H1 (cell line): Measurements from ENCODE around the gene CPM. TPM values are rescaled to one million over a fixed set of nuclear protein-coding genes. Genes with fewer than 3 reads are reported as not detected.
"Not testable (repeated sequence)": the region's sequence is repeated elsewhere in the genome, so short reads cannot be mapped to it uniquely, and the experiment has no call there.

Source experiments
- CTCF ChIA-PET: fragments of 300-600 bp; sonication (Branson Sonifier 250); formaldehyde crosslinking; loops from one replicate; lab custom pipeline; 2021; ENCODE audit not compliant: partially characterized antibody; lab: Charles Lee
- POLR2A ChIA-PET: fragments of 300-600 bp; sonication (Branson Sonifier 250); formaldehyde crosslinking; loops from one replicate; lab custom pipeline; 2021; ENCODE audit warnings: inconsistent platforms; ENCODE audit not compliant: partially characterized antibody; lab: Charles Lee
- DNase-seq, 2 experiments: peaks; one replicate each; pipeline versions ENCODE4 v3.0.0 to v3.0.0-alpha.2; 2010 to 2022; ENCODE audit warnings: low spot score in 2 of 2, low read depth in 1 of 2, mixed read lengths in 1 of 2
- FAIRE-seq: peaks from 2 replicates; lab custom pipeline; 2011; peaks lifted over from hg19 to GRCh38; lab: Jason Lieb, UNC
- H2AFZ ChIP-seq: 2 replicates; pipeline ENCODE4 v1.8.1; 2012; ENCODE audit warnings: low read length, inconsistent platforms
- H2AK5ac ChIP-seq: 2 replicates; pipeline ENCODE4 v1.6.1; 2013; ENCODE audit warnings: low read depth, low read length
- H2BK120ac ChIP-seq: replicated peaks from 2 replicates; pipeline ENCODE3; 2013; ENCODE audit warnings: low read depth, low read length, inconsistent platforms
- H2BK12ac ChIP-seq: 2 replicates; pipeline ENCODE4 v1.6.1; 2013; ENCODE audit warnings: low read depth, low read length
- H2BK15ac ChIP-seq: 2 replicates; pipeline ENCODE4 v1.6.1; 2013; ENCODE audit warnings: low read length
- H2BK20ac ChIP-seq: 2 replicates; pipeline ENCODE4 v1.6.1; 2013; ENCODE audit warnings: low read length
- H2BK5ac ChIP-seq: 2 replicates; pipeline ENCODE4 v1.6.1; 2013; ENCODE audit warnings: low read depth, low read length
- H3K14ac ChIP-seq: 2 replicates; pipeline ENCODE4 v1.6.1; 2013; ENCODE audit warnings: inconsistent platforms; ENCODE audit not compliant: insufficient read length
- H3K18ac ChIP-seq: 2 replicates; pipeline ENCODE4 v1.6.1; 2013; ENCODE audit warnings: low read length; ENCODE audit errors: extremely low read depth
- H3K23ac ChIP-seq: 2 replicates; pipeline ENCODE4 v1.6.1; 2013; ENCODE audit warnings: inconsistent platforms; ENCODE audit not compliant: insufficient read length
- H3K23me2 ChIP-seq: 2 replicates; pipeline ENCODE4 v1.6.1; 2013; ENCODE audit warnings: low read depth, low read length
- H3K27ac ChIP-seq: 2 replicates; pipeline ENCODE4 v1.6.1; 2011; ENCODE audit warnings: low read depth, low read length, inconsistent platforms
- H3K27me3 ChIP-seq, 4 experiments: replicated peaks in 1 of 4; 1 replicate in 1 of 4; 2 replicates in 3 of 4; pipeline versions ENCODE4 v1.6.1 to v1.8.1; 2011 to 2013; ENCODE audit warnings: low read length in 3 of 4, mild to moderate bottlenecking in 3 of 4, inconsistent platforms in 2 of 4, mixed read lengths in 2 of 4, moderate library complexity in 1 of 4; ENCODE audit not compliant: control insufficient read depth in 3 of 4, insufficient read depth in 3 of 4; ENCODE audit errors: extremely low read depth in 1 of 4
- H3K36me3 ChIP-seq, 4 experiments: 2 replicates each; pipeline versions ENCODE4 v1.6.1 to v1.8.1; 2011 to 2013; ENCODE audit warnings: mild to moderate bottlenecking in 4 of 4, low read length in 3 of 4, moderate library complexity in 2 of 4, control low read depth in 1 of 4, inconsistent platforms in 1 of 4; ENCODE audit not compliant: insufficient read depth in 4 of 4, control insufficient read depth in 2 of 4
- H3K4ac ChIP-seq: replicated peaks from 2 replicates; pipeline ENCODE3; 2013; ENCODE audit warnings: low read length, low read depth, mixed read lengths, inconsistent platforms; ENCODE audit not compliant: insufficient read length
- H3K4me1 ChIP-seq, 4 experiments: replicated peaks in 1 of 4; 1 replicate in 1 of 4; 2 replicates in 3 of 4; pipeline versions ENCODE4 v1.6.1 to v1.8.1; 2011 to 2013; ENCODE audit warnings: low read length in 3 of 4, inconsistent platforms in 2 of 4, mixed read lengths in 1 of 4; ENCODE audit not compliant: insufficient read depth in 4 of 4, control insufficient read depth in 3 of 4
- H3K4me2 ChIP-seq, 2 experiments: 2 replicates each; pipeline versions ENCODE4 v1.6.1 to v1.8.1; 2011 to 2013; ENCODE audit warnings: low read depth in 2 of 2, low read length in 2 of 2, control low read depth in 1 of 2, inconsistent platforms in 1 of 2, mild to moderate bottlenecking in 1 of 2; ENCODE audit not compliant: insufficient read depth in 1 of 2
- H3K4me3 ChIP-seq, 4 experiments: fragments of 200-600, 300-600 bp in 1 of 4; sonication (generic), shearing (Covaris generic), sonication (Bioruptor Twin) in 1 of 4; 2 replicates each; pipeline versions ENCODE4 v1.5.1 to v1.8.1; 2011 to 2016; ENCODE audit warnings: low read length in 4 of 4, low read depth in 3 of 4, control low read depth in 2 of 4, inconsistent platforms in 2 of 4, mild to moderate bottlenecking in 2 of 4, mixed read lengths in 1 of 4, moderate library complexity in 1 of 4; ENCODE audit not compliant: insufficient read depth in 2 of 4; ENCODE audit errors: extremely low read depth in 1 of 4
- H3K56ac ChIP-seq: replicated peaks from 2 replicates; pipeline ENCODE3; 2013; ENCODE audit warnings: low read depth, mild to moderate bottlenecking, mixed read lengths, low read length, inconsistent platforms; ENCODE audit not compliant: insufficient read length
- H3K79me1 ChIP-seq: 2 replicates; pipeline ENCODE4 v1.6.1; 2013; ENCODE audit warnings: low read depth, low read length, control low read depth
- H3K79me2 ChIP-seq, 2 experiments: 2 replicates each; pipeline versions ENCODE4 v1.6.1 to v1.8.1; 2012 to 2013; ENCODE audit warnings: low read length in 2 of 2, mild to moderate bottlenecking in 2 of 2, inconsistent platforms in 1 of 2; ENCODE audit not compliant: insufficient read depth in 2 of 2, control insufficient read depth in 1 of 2
- H3K9ac ChIP-seq, 4 experiments: replicated peaks in 1 of 4; 1 replicate in 1 of 4; 2 replicates in 3 of 4; pipeline versions ENCODE4 v1.6.1 to v1.8.1; 2011 to 2013; ENCODE audit warnings: low read depth in 3 of 4, low read length in 3 of 4, control low read depth in 2 of 4, mild to moderate bottlenecking in 2 of 4, moderate library complexity in 2 of 4, inconsistent platforms in 1 of 4; ENCODE audit errors: extremely low read depth in 1 of 4
- H3K9me3 ChIP-seq, 2 experiments: 2 replicates each; pipeline versions ENCODE4 v1.6.1 to v1.8.1; 2012 to 2013; ENCODE audit warnings: mild to moderate bottlenecking in 2 of 2, moderate library complexity in 2 of 2, control low read depth in 1 of 2, inconsistent platforms in 1 of 2, low read depth in 1 of 2, low read length in 1 of 2, mixed read lengths in 1 of 2; ENCODE audit not compliant: insufficient read depth in 2 of 2
- H4K20me1 ChIP-seq, 2 experiments: replicated peaks in 1 of 2; 2 replicates each; pipeline versions ENCODE3 to v1.8.1; 2011 to 2013; ENCODE audit warnings: inconsistent platforms in 2 of 2, low read length in 2 of 2, mild to moderate bottlenecking in 1 of 2; ENCODE audit not compliant: insufficient read depth in 2 of 2, control insufficient read depth in 1 of 2
- H4K5ac ChIP-seq: 2 replicates; pipeline ENCODE4 v1.6.1; 2013; ENCODE audit warnings: low read length, low read depth, mixed read lengths, inconsistent platforms; ENCODE audit not compliant: insufficient read length
- H4K8ac ChIP-seq: 2 replicates; pipeline ENCODE4 v1.8.0; 2013; ENCODE audit warnings: mild to moderate bottlenecking, moderate library complexity, low read length, inconsistent platforms; ENCODE audit not compliant: insufficient read depth; ENCODE audit errors: extremely low read depth
- H4K91ac ChIP-seq: replicated peaks from 2 replicates; pipeline ENCODE3; 2013; ENCODE audit warnings: low read length, mixed read lengths, inconsistent platforms; ENCODE audit not compliant: insufficient read length
- RAD21 ChIP-seq, 2 experiments: IDR thresholded peaks in 1 of 2; conservative IDR thresholded peaks in 1 of 2; 2 replicates each; pipeline ENCODE4 v1.6.1; 2011; ENCODE audit warnings: low read depth in 2 of 2, low read length in 2 of 2, improper control_type of control experiment in 1 of 2, inconsistent platforms in 1 of 2, mild to moderate bottlenecking in 1 of 2, moderate library complexity in 1 of 2
- WGBS, 2 experiments: shearing (Covaris generic) in 1 of 2; methylation state at CpG; one replicate each; pipeline versions ENCODE4 v1.1.6 to v1.1.7; 2013 to 2015; ENCODE audit warnings: low lambda C conversion rate in 2 of 2, mixed read lengths in 2 of 2, inconsistent platforms in 1 of 2, low coverage in 1 of 2, missing lambda C conversion rate in 1 of 2; ENCODE audit not compliant: insufficient replicate concordance in 2 of 2, insufficient coverage in 1 of 2, insufficient read length in 1 of 2; ENCODE audit errors: extremely low coverage in 1 of 2, missing lambda C conversion rate in 1 of 2; 5-methylcytosine and 5-hydroxymethylcytosine counted together
- polyA plus RNA-seq, 7 experiments: library from polyadenylated mRNA; depleted of rRNA in 3 of 7; stranded (reverse) in 5 of 7; unstranded in 2 of 7; fragments of >200 nt in 5 of 7; fragments of 200-250 nt in 2 of 7; gene quantifications; 1 replicate in 5 of 7; 2 replicates in 1 of 7; 4 replicates in 1 of 7; pipeline versions ENCODE4 v1.2.1 to v1.2.3, GENCODE V29; 2011 to 2013; ENCODE audit warnings: missing spikeins in 2 of 7, mixed read lengths in 2 of 7
- total RNA-seq: library from RNA; stranded (reverse); fragmentation: NEBNext Ultra II Directional; extraction: Animal tissue kit (Norgen Biotek cat#: 25700); gene quantifications from 2 replicates; pipeline ENCODE4 v1.2.1, GENCODE V29; 2021
- TF ChIP-seq, protein P1 (sequence below), 3 experiments: IDR thresholded peaks; 1 replicate in 2 of 3; 2 replicates in 1 of 3; pipeline versions ENCODE4 v1.5.1 to v1.6.1; 2011; ENCODE audit warnings: low read length in 3 of 3, mild to moderate bottlenecking in 3 of 3, inconsistent platforms in 2 of 3, low read depth in 1 of 3, moderate library complexity in 1 of 3; ENCODE audit not compliant: insufficient read depth in 1 of 3; ENCODE audit errors: control extremely low read depth in 1 of 3

CPM gene
- total and polyA plus RNA-seq, 2 of the 8 experiments (the other 6 are each of a cell fraction or from before 2014, with no cell fraction given): 0.33 to 3.1 TPM

DNA sequence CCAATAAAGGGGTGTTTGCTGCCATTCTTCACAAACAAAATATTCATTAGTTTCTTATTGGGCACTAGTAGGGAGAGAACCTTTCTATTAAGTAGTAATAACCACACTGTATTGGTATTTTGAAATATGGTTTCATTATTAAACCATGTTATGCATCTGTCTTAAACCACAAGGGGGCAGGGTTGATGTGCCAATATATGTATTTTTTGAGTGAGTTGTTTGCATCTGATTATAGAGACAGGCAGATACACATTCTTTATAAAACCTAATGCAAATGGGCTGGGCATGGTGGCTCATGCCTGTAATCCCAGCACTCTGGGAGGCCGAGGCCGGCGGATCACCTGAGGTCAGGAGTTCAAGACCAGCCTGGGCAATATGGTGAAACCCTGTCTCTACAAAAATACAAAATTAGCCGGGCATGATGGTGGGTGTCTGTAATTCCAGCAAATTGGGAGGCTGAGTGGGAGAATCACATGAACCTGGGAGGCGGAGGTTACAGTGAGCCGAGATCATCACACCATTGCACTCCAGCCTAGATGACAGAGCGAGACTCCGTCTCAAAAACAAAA, 69.0 kb downstream of the CPM start:
- peak; percentile 57 to 60 for TF ChIP-seq RAD21 (IDR thresholded peaks at IDR 0.05 in 1 of 2, conservative IDR thresholded peaks at IDR 0.05 in 1 of 2; ENCODE audit: low read depth in 2 of 2, low read length in 2 of 2)
- TF ChIP-seq, protein P1, sequence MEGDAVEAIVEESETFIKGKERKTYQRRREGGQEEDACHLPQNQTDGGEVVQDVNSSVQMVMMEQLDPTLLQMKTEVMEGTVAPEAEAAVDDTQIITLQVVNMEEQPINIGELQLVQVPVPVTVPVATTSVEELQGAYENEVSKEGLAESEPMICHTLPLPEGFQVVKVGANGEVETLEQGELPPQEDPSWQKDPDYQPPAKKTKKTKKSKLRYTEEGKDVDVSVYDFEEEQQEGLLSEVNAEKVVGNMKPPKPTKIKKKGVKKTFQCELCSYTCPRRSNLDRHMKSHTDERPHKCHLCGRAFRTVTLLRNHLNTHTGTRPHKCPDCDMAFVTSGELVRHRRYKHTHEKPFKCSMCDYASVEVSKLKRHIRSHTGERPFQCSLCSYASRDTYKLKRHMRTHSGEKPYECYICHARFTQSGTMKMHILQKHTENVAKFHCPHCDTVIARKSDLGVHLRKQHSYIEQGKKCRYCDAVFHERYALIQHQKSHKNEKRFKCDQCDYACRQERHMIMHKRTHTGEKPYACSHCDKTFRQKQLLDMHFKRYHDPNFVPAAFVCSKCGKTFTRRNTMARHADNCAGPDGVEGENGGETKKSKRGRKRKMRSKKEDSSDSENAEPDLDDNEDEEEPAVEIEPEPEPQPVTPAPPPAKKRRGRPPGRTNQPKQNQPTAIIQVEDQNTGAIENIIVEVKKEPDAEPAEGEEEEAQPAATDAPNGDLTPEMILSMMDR (IDR thresholded peaks at IDR 0.05; ENCODE audit: control extremely low read depth in 1 of 3, insufficient read depth in 1 of 3, low read depth in 1 of 3, low read length in 3 of 3): peak in 2 of 3 experiments; percentile 6 to 47; a peak in 2 of 4 replicates
- H3K4me2 ChIP-seq, H3K56ac ChIP-seq, H2BK12ac ChIP-seq, H3K23me2 ChIP-seq, H3K14ac ChIP-seq, H4K5ac ChIP-seq, H2BK20ac ChIP-seq, FAIRE-seq, H3K79me2 ChIP-seq, H3K4me1 ChIP-seq, H3K79me1 ChIP-seq, H2BK5ac ChIP-seq, H3K4ac ChIP-seq, H3K4me3 ChIP-seq, H2BK15ac ChIP-seq, H3K36me3 ChIP-seq, DNase-seq, H2AFZ ChIP-seq, H3K9ac ChIP-seq, H4K8ac ChIP-seq, H3K18ac ChIP-seq, H4K20me1 ChIP-seq, H4K91ac ChIP-seq, H3K9me3 ChIP-seq, H2BK120ac ChIP-seq, H3K23ac ChIP-seq, H3K27me3 ChIP-seq, POLR2A ChIA-PET, H3K27ac ChIP-seq, H2AK5ac ChIP-seq: not testable (repeated sequence)
- CTCF ChIA-PET: interaction anchor here (0.7 kb wide), 1 partner anchor 13 kb away, joined by 3 read pairs; no protein-coding TSS in a partner anchor
- WGBS, 2 experiments: 97% methylated on average over 8 of the region's 8 CpGs; no CpG with 5 or more reads in 1 of the 2 experiments
